ENCODE results near the gene ARPC5.
A peak's percentile ranks its signal among the peaks of the same experiment; 100 is the strongest.

ARPC5 gene

DNA sequence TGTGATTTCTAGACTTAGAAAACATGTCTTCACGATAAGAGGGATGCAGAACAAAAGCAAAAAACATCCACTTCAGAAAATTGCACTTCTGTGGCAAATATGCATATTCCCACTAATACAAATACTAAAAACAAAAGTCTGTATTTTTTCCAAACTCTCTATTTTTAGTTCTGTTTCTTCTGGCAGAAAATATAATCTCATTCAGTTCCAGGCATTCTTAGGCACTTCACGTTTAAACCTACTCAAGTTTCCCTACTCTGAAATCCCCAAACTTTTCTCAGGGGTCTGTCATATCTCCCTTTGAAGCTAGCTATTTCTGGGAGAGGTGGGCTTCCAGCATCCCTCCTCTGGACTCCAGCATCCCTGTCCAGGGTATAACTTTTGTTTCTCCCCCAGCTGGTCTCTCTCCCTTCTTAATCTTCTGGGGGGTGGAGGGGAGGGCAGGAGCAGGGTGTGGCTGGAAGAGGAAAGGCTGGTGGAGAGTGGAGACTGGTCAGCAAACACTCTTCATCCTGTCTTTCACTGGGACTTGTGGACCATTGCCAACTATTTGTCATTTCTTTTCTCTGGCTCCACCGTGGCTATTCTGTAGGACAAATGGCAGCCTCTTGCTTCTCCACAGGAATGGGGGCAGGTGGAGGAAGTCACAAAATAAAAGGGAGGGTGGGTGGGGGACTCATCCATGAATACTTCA, 25.7 kb downstream of the ARPC5 start:
- no peak for DNase-seq

DNA sequence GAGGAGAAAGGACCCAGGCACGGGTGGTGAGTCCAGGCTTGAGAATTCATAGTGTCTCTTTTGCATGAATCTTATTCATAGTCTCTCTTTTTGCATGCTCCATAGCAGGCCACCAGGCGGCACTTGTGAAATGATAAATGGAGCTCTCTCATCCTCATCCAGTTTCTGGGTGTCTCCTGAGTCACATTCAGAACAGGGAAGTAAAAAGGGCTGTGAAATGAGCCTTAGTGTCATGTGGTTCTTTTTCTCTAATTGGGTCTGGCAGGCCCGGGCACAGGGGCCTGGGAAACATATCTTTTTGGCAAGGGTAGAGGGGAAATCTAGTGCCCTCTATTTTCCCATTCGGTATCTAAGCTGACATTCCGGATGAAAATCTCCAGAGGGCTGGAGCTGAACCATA, 26.3 kb downstream of the ARPC5 start:
- no peak for DNase-seq

DNA sequence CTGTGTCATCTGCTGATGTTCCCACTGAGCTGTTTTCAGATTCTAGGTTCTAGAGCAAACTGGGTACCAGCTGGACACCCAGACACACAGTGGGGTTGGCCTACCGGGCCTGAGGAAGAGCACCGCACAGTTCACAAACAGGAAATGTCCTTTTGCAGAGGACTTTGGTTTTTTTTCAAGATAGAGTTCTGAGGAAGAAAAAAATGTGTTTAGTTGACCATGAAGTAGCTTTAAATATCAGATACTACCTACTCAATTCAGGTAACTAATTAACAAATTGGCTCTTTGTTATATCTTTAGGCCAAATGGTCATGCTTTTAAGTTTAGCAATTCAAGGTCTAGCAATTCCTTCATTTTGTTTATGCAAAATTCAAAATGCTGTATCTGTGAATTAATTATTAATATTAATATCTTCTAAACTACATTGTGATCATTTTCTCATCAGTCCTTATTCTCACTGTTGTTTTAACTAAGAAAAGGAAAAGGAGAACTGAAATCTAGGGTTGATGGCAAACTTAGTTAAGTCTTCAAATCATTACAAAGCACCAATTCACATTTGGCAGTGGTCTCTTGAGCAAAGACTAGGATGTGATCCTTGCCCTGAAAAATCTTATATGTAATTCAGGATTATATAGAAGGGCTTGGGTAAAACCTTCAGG, 28.1 kb downstream of the ARPC5 start:
- DNase-seq: no peak

DNA sequence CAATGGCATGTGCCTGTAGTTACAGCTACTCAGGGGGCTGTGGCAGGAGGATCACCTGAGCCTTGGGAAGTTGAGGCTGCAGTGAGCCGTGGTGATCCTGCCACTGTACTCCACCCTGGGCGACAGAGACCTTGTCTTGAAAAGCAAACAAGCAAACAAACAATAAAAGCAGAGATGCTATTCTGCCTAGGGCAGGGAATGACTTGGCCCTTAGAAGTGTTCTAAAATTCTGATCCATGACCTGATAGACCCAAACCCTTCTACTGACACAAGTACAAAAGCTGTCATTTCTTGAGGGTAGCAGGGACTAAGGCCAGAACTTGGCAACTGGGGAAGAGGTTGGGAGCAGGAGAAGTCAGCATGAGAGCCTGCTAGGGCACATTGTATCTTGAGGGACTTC, 29.7 kb downstream of the ARPC5 start:
- DNase-seq: no peak

DNA sequence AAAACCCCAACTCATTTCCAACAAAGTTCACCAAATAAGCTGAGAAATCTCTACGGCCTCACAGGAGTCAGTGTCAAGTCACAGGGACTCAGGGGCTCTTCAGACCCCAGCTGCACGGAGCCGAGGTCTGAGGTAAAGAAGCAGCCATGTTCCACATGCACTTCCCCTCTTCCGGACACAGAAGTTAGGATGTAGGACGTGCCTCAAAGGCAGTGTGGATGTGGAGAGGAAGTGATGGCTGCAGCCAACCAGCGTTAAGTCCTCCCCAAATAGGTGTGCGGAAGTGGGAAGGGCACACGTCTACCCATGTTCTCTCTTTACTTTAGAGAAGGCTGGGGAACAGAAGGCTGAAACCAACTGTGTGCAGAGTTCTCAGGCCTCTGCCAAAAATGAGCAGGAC, 30.8 kb downstream of the ARPC5 start:
- no peak for DNase-seq

DNA sequence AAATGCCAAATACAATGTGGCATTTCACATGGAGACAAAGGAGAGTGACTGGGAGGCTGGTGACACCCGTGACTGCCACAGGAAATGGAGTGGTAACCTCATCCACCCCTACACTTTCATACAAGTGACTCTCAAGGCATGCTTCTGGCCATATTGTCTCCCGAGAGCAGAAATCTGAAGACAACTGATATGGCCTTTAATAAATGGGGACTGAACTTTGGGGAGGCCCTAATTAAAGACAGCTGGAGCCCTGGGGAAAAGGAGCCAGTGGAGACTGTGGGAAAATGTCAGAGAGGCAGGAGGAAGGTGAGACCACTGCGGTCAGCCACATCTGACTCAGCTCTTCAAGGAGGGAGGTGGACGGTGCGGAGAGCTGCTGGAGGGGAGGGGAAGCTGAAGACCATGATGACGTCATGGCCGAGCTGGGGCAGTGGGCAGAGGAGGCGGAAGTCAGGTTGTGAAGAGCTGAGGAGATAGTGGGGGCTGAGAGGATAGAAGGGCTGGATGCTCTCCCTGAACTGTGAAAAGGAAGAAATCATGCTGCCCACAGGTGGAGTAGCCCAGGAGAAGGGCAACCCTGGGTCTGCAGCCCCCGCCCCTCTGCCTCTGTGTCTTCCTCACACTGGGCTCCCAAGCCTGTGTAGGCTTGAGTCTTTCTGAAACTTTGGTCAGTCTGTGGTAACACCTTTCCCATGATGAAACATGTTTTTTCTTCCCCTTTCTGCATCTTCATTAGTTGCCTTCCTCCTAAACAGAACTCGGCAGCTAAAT, 31.4 kb downstream of the ARPC5 start:
- no peak for DNase-seq

DNA sequence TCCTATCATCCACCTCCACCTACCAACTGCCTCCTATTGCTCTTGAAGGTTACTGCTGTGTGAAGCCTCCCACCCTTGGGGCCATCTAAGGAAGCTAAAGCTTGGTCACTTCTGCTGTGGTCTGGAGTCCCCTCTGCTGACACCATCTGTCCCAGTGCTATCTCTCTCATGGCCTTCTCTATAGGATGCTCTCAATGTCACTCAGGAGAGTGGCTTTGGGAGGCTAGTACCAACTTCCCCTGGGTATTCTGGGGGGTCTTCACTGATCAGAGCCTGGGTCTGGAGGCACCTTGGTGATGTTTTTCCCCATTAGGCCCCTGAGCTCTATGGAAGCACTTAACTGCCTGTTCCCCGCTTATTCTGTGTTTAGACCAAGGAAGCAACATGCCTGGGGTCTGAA, 33.1 kb downstream of the ARPC5 start:
- DNase-seq: no peak

DNA sequence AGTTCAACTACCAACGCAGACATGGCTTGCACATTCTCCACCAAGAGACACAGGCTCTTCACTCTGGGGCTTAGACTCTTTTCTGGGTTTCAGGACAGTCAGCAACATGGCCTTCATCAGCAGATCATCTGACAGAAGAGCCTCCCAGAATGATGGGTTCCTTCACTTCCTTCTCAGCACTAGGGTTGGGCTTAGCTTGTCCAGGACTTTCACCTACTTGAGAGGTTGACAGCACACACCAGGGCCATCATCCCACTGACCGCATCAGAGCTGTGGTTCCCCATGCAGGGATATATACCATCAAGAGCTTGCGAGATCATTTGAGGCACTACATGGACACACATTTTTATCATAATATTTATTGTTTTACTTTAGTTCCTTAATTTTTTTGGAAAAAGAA, 34.9 kb downstream of the ARPC5 start:
- no peak for DNase-seq

DNA sequence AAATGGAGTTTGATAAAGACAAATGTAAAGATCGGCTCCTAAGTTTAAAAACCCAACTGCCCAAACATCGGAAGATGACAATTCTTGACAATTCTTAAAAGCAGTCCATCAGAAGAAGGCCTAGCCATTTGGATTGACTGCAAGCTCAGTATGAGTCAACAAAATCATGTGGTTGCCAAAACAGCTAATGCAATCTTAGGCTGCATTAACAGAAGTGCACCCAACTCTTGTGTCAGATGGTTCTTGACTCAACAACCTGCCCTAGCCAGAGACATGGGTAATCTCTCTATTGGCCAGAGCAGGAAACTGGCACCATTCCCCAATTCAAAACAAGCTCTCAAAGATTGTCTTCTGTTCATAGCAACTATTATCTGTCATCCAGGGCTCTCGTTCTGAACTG, 35.4 kb downstream of the ARPC5 start:
- no peak for DNase-seq

DNA sequence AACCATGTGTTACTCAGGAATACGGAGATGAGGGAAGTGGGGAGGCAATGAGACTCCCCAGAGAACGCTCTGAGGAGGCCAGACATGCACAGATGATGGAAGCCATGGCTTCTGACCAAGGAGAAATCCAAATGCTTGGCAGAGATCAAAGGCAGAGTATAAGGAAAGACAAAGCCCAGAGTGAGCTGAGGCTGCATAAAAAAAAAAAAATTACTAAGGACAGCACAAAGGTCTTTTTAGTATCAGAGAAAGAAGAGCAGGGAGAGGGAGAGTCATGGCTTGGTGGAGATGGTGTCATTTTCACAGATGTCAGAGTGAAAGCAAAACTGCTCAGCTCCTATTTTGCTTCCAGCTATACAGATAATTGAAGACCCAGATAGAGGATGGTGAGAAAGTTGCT, 37.2 kb downstream of the ARPC5 start:
- no peak for DNase-seq

DNA sequence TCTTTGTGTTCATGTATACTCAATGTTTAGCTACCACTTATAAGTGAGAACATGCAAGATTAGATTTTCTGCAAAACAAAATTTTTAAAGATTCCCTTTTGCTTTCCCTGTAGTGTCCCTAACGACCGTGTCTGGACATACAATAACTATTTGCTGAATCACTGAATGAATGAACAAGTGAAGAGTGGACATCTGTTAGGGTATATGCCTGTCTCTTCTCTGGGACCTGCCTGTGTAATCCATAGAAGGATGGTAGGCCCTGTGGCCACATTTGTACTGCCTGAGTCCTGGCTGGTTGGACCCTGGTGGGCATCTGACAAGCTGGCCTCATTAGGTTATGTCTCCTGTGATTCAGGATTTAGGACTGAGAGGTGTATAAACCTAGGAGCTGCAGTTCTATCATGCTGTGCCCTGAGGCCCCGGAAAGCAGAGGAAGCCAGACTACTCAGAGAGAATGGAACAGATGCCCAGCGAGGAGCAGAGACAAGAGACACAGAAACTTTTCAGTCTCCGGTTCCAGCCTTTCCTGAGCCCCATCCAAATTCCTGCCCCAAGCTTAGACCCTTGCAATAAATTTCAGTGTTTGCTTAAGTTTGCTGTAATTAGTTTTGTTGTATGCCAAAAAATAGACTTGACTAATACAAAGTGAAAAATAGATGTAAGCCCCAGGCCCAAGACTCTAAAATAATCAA, 37.8 kb downstream of the ARPC5 start:
- DNase-seq: no peak

DNA sequence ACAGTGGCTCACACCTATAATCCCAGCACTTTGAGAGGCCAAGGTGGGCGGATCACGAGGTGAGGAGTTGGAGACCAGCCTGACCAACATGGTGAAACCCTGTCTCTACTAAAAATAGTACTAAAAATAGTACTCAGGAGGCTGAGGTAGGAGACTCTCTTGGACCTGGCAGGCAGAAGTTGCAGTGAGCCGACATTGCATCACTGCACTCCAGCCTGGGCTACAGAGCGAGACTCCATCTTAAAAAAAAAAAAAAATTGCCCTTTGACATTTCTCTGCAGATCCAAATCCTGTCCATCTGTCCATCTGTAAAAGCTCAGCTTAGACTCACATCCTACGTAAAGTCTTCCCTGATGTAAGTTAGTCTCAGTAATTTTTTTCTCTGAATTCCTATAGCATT, 39.1 kb downstream of the ARPC5 start:
- DNase-seq: no peak

DNA sequence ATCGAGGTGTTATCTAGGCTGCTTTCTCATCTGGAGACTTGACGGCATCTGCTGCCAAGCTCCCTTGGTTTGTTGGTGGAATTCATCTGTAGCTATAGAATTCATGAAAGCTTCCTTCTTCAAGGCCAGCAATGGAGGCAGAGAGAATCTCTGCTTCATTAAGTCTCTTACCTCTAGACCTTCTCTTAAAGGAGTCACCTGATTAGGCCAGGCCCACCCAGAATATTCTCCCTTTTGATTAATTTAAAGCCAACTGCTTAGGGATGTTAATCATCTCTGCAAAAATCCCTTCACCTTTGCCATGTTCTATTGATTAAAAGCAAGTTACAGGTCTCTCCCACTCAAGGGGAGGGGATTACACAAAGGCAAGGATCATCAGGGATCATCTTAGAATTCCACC, 40.0 kb downstream of the ARPC5 start:
- DNase-seq: no peak

DNA sequence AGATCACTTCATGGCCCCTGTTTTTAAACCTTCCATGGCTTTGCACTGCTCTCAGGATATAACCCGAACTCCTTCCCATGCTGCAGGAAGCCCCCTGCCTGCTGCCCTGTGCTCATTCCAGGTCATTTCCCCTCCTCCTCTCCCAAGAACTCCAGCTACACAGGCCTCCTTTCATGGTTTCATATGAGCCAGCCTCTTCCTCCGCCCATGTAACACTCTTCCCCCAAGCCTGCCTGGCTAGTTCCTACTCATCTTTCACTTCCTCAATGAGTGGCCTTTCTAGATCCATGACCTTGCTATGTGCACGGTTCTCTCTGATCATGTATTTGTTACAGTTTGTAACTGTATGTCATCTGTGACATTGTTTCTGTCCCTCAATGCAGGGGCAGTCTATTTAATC, 42.2 kb downstream of the ARPC5 start:
- DNase-seq: no peak

DNA sequence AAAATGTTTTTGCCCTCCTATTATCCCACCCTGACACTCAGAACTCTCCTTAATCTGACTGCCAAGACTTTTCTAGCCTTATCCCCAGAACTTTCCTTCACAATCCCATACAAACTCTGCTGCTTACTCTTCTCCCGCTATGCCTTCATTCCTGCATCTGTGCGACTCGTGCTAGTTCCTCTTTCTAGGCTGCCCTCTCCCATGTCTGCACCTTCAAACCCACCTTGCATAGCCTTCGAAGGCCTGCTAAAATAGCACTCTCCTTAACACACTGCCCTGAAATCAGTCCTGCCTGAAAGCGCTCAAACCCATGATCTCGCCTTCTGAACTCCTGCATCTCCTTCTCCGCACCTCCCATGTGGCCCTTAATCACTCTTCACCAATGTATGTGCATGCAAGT, 42.9 kb downstream of the ARPC5 start:
- DNase-seq: no peak

DNA sequence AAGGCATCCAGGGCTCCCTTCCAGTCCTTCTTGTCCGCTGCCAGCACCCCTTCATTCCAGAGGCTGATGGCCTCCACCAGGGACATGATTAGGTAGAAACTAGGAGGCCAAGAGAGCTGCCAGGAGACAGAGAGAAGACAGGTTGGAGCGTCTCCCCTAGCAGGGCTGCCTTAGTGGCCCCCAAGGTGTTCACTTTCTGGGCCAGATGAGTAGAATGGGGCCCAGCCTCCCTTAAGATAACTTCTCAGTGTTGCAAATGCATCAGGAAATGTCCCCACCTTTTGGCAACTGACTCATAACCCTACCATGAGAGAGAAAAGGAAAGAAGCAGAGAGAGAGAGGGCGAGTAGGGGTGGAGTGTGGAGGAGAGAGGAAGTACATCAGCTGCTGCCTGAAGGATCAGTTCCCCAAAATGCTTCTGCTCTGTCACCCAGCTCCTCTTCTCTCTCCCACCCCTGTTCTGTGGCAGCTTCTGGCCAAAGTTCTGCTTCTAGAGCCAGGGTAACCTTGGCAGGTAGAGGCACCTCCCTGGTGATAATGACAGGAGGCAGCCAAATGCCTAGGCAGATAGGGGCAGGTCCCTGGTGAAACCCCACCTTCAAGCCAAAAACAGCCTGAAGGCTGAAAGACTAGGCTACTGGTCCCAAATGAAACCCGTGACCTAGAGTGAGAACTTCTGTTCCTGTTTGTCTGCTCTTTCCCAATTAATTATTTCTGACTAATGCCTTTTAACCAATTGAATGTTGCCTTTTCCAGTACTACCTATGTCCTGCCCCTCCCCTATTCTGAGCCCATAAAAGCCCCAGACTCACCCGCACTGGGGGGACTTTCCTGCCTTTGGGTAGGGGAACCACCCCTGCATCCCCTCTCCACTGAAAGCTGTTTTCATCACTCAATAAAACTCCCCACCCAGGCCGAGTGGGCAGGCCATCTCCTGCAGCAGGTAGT, 45.1 kb downstream of the ARPC5 start, which contains the start of gene NCF2:
Gene NCF2 (minus strand): TSS at position 216 of the 948 bp plus-strand sequence. CDS start 130 bp downstream, at position 86.
- peak; percentile 12 for DNase-seq

DNA sequence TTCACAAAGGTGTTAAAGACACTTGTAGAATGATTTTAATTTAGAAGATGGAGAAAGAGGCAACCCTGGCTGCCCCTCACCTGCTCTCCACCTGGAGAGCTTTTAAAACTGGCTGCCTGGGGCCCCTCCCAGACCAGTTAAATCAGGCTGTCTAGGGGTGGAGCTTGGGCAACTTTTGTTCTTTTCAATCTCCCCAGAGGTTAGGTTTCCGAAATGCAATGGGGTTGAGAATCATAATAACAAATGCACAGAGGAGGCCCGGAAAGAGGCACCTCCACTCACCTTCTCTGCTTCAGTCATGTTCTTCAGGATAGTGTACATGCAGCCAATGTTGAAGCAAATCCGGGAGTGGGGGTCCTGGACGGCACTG, 45.7 kb downstream of the ARPC5 start:
- DNase-seq: no peak

DNA sequence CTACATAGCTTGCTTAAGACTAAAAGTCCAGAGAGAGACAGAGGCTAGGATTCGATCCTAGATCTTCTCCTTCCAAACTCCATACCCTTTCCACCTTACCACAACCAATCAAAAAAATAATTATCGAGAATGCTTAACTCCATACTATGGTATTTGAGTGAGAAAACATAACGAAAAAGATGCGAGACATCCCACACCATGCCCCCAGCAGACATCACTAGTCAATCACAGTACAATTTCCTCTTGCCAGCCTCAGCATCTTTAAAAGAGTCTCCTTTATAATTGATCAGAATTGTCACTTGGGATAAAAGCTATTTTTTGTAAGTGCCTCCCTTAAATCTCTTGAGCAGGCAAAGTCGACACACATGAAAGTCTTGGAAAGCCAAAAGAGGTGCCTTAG, 46.2 kb downstream of the ARPC5 start:
- no peak for DNase-seq

DNA sequence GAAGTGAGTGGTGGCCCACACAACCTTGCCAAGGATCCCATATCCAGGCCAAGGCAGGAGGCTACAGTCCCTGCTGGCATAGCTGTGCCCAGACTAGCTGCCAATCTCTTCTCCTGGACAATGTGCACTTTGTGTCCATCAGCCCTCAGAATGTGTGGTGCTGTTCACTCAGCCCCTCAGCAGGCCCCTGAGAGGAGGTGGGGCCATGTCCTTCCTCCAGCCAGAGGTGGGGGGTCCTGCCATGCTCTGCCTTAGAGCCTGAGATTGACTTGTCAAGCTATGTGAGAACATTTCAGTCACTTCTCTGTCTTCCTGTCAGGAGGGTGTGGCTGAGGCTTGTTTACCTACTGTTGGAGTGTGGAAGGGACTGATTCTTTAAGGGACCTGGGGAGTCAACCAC, 46.8 kb downstream of the ARPC5 start:
- no peak for DNase-seq

DNA sequence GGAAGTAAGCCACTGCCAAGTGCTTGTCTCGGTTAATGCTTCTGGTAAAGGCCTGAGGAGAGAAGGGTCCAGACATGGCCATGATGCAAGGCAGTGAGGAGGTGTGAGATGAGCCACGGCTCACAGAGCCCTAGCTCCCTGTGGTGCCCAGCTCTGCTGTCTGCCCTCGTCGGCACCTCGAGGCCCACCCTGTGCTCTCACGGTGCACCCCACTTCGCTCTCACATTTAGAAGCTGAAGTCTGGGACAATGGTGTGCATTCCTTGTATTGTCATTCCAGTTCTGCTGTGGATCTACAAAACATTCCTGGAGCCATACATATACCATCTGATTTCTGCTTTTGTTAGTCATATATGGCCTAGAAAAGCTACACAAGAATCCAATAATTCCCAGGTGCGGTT, 48.7 kb downstream of the ARPC5 start:
- DNase-seq: no peak

DNA sequence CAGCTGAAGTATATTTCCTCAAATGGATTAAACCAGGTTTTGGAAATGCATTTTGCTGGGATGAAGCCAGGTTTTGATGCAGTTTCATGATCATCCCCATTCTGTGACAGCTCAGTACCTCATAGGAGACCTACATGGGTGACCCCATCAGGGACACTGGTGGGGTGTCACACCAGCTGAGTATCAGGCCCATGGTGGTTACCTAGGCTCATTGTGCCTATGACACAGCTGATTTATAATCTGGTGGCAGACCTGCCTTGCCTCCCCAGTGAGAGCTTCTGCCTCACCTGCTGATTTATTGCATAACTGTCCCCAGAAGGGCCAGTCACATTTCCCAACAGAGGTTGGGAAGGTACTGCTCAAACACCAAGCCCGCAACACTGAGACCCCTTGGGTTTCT, 49.1 kb downstream of the ARPC5 start:
- no peak for DNase-seq

DNA sequence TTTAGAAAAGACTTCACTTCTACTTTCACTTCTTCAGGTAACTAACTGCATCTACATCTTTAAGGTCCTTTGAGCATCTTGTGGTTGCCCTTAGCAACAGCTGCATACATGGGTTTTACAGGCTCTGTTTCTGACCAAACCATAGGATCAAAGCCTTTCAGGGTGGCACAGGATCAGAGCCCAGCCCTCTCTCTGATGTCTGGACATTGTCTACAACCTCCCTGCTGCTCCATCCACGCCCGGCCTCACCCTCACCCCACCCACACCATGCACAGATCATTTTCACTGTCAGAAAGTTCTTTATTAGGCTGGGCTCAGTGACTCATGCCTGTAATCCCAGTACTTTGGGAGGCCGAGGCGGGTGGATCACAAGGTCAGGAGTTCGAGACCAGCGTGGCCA, 50.5 kb downstream of the ARPC5 start:
- no peak for DNase-seq

Measured in central memory CD4-positive, alpha-beta T cell (primary cell).